CD4-positive, alpha-beta T cell treated with Interleukin-6 for 4 hours (primary cell): Measurements from ENCODE around the gene C4orf36.

Experiments
- DNase-seq: peaks from one replicate; pipeline ENCODE4 v3.0.0-alpha.2; 2020; ENCODE audit warnings: mixed read lengths

C4orf36 gene

GRCh38 chr4:86853209-86853608 is 39.0 kb downstream of the C4orf36 start:
- no peak for DNase-seq

- DNase-seq: no peak
Observed at GRCh38 chr4:86848732-86849619, 43.2 kb downstream of the C4orf36 start, which contains the start of gene SLC10A6. SLC10A6 (minus strand) TSS chr4:86849384; CDS start chr4:86849115, 269 bp downstream.

- DNase-seq: no peak
Observed at GRCh38 chr4:86848136-86848535, 44.1 kb downstream of the C4orf36 start.

- DNase-seq: no peak
Observed at GRCh38 chr4:86847571-86847970, 44.7 kb downstream of the C4orf36 start.

GRCh38 chr4:86846921-86847320 is 45.3 kb downstream of the C4orf36 start:
- no peak for DNase-seq

GRCh38 chr4:86845593-86845992 is 46.6 kb downstream of the C4orf36 start:
- DNase-seq: no peak

GRCh38 chr4:86841309-86841708 is 50.9 kb downstream of the C4orf36 start:
- DNase-seq: no peak

GRCh38 chr4:86840858-86841257 is 51.4 kb downstream of the C4orf36 start:
- no peak for DNase-seq

- DNase-seq: no peak
Observed at GRCh38 chr4:86837691-86838503, 54.3 kb downstream of the C4orf36 start.

- no peak for DNase-seq
Observed at GRCh38 chr4:86835677-86836076, 56.5 kb downstream of the C4orf36 start.

- DNase-seq: no peak
Observed at GRCh38 chr4:86834901-86835300, 57.3 kb downstream of the C4orf36 start.

GRCh38 chr4:86833615-86834014 is 58.6 kb downstream of the C4orf36 start:
- DNase-seq: no peak

GRCh38 chr4:86831262-86832130 is 60.7 kb downstream of the C4orf36 start:
- DNase-seq: no peak
